DOHH2 (cell line): ENCODE results near the gene SMARCB1.

Source experiments
- H3F3A ChIP-seq: fragments of 200-600 bp; sonication (generic), shearing (Covaris generic); 2 replicates; pipeline ENCODE4 v1.6.0; 2016; ENCODE audit warnings: antibody characterized with exemption, mild to moderate bottlenecking; ENCODE audit not compliant: control insufficient read depth, insufficient read depth
- H3K27ac ChIP-seq: fragments of 200-600 bp; sonication (generic); 2 replicates; pipeline ENCODE4 v1.5.1; 2014; ENCODE audit warnings: low read depth, mild to moderate bottlenecking, low read length, moderate library complexity
- H3K27me3 ChIP-seq: fragments of 200-600 bp; sonication (generic); 2 replicates; pipeline ENCODE4 v1.6.1; 2014; ENCODE audit warnings: mild to moderate bottlenecking, low read length, mixed read lengths; ENCODE audit not compliant: control insufficient read depth
- H3K36me3 ChIP-seq: fragments of 200-600 bp; sonication (generic); 2 replicates; pipeline ENCODE4 v1.6.1; 2014; ENCODE audit warnings: mild to moderate bottlenecking, low read length, moderate library complexity, mixed read lengths; ENCODE audit not compliant: control insufficient read depth
- H3K4me1 ChIP-seq: fragments of 200-600 bp; sonication (generic); 2 replicates; pipeline ENCODE4 v1.6.1; 2014; ENCODE audit warnings: mild to moderate bottlenecking, low read length, mixed read lengths; ENCODE audit not compliant: control insufficient read depth
- H3K4me2 ChIP-seq: fragments of 200-600 bp; sonication (generic); 2 replicates; pipeline ENCODE4 v1.6.0; 2014; ENCODE audit warnings: mild to moderate bottlenecking, low read length, moderate library complexity
- H3K4me3 ChIP-seq: fragments of 200-600 bp; sonication (generic); 2 replicates; pipeline ENCODE4 v1.5.1; 2014; ENCODE audit warnings: mild to moderate bottlenecking, low read length, mixed read lengths
- H3K79me2 ChIP-seq: fragments of 200-600 bp; sonication (generic); 2 replicates; pipeline ENCODE4 v1.6.1; 2014; ENCODE audit warnings: mild to moderate bottlenecking, low read length, mixed read lengths; ENCODE audit not compliant: control insufficient read depth
- H3K9me2 ChIP-seq: fragments of 200-600 bp; sonication (generic); replicated peaks from 2 replicates; pipeline ENCODE4 v1.6.1; 2014; ENCODE audit warnings: mild to moderate bottlenecking, low read length, mixed read lengths; ENCODE audit not compliant: control insufficient read depth
- H3K9me3 ChIP-seq: fragments of 200-600 bp; sonication (generic); 2 replicates; pipeline ENCODE4 v1.6.1; 2014; ENCODE audit warnings: antibody characterized with exemption, low read length, mixed read lengths; ENCODE audit not compliant: control insufficient read depth, insufficient read depth
- H4K20me1 ChIP-seq: fragments of 200-600 bp; sonication (generic); 2 replicates; pipeline ENCODE4 v1.6.0; 2014; ENCODE audit warnings: low read depth, mild to moderate bottlenecking, antibody characterized with exemption, low read length, moderate library complexity; ENCODE audit not compliant: control insufficient read depth, insufficient read depth
- EZH2phosphoT487 ChIP-seq: fragments of 200-600 bp; sonication (generic); IDR thresholded peaks from 2 replicates; pipeline ENCODE4 v1.6.1; 2017; ENCODE audit warnings: borderline replicate concordance, mild to moderate bottlenecking, antibody characterized with exemption, low read length, moderate library complexity, mixed read lengths
- TF ChIP-seq, protein P1 (sequence below): fragments of 200-600 bp; sonication (generic); IDR thresholded peaks from one replicate; pipeline ENCODE4 v1.5.1; 2014; ENCODE audit warnings: antibody characterized with exemption, mild to moderate bottlenecking, low read depth, low read length; ENCODE audit not compliant: poor library complexity, severe bottlenecking

Gene SMARCB1

GRCh38 chr22:23769321-23769965, 17.3 kb upstream of the SMARCB1 start:
- no peaks in the 10 kb centered on the region for H3K9me2 ChIP-seq
- 0 out of 2 replicates have a peak overlapping the region, but pooled peaks have one; percentile 4 for H3K27ac ChIP-seq
- H3K4me3 ChIP-seq: peak overlapping the region; percentile 15; the same call in 1 of the 2 replicates
- peaks cover 4% of the 10 kb centered on the region; the same call in 1 of the 2 replicates for H3K27me3 ChIP-seq
- no peaks in the 10 kb centered on the region for H3K9me3 ChIP-seq
- peaks cover 39% of the 10 kb centered on the region for H3K79me2 ChIP-seq
- peaks cover 27% of the 10 kb centered on the region for H3K36me3 ChIP-seq
- peak overlapping the region; percentile 92 for H3K4me2 ChIP-seq
- no peaks in the 10 kb centered on the region for H3F3A ChIP-seq
- peaks cover 74% of the 10 kb centered on the region for H3K4me1 ChIP-seq
- TF ChIP-seq EZH2phosphoT487: no peak
- TF ChIP-seq, protein P1, sequence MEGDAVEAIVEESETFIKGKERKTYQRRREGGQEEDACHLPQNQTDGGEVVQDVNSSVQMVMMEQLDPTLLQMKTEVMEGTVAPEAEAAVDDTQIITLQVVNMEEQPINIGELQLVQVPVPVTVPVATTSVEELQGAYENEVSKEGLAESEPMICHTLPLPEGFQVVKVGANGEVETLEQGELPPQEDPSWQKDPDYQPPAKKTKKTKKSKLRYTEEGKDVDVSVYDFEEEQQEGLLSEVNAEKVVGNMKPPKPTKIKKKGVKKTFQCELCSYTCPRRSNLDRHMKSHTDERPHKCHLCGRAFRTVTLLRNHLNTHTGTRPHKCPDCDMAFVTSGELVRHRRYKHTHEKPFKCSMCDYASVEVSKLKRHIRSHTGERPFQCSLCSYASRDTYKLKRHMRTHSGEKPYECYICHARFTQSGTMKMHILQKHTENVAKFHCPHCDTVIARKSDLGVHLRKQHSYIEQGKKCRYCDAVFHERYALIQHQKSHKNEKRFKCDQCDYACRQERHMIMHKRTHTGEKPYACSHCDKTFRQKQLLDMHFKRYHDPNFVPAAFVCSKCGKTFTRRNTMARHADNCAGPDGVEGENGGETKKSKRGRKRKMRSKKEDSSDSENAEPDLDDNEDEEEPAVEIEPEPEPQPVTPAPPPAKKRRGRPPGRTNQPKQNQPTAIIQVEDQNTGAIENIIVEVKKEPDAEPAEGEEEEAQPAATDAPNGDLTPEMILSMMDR: no peak
- H4K20me1 ChIP-seq: no peaks in the 10 kb centered on the region

- no peak for TF ChIP-seq EZH2phosphoT487
- TF ChIP-seq, protein P1: no peak
- Histone ChIP-seq H3K79me2 (peaks cover 10% of the 10 kb centered on the region), H4K20me1 (no peaks in the 10 kb centered on the region), H3K4me1 (peaks cover 53% of the 10 kb centered on the region), H3K4me2 (peak overlapping the region; percentile 94), H3K4me3 (peak overlapping the region; percentile 72), H3K9me3 (no peaks in the 10 kb centered on the region), H3K27ac (no peak overlapping the region), H3F3A (no peaks in the 10 kb centered on the region), H3K36me3 (peaks cover under 1% of the 10 kb centered on the region), H3K9me2 (no peaks in the 10 kb centered on the region), H3K27me3 (peaks cover 4% of the 10 kb centered on the region; the same call in 1 of the 2 replicates)
Measured at GRCh38 chr22:23772315-23772648, 14.5 kb upstream of the SMARCB1 start.

- H3K9me3 ChIP-seq: no peaks in the 10 kb centered on the region
- H3K9me2 ChIP-seq: no peaks in the 10 kb centered on the region
- H3K27me3 ChIP-seq: peaks cover 4% of the 10 kb centered on the region; the same call in 1 of the 2 replicates
- H3K4me1 ChIP-seq: peaks cover 53% of the 10 kb centered on the region
- H3K36me3 ChIP-seq: no peaks in the 10 kb centered on the region
- peaks cover 4% of the 10 kb centered on the region for H3K79me2 ChIP-seq
- no peaks in the 10 kb centered on the region for H4K20me1 ChIP-seq
- H3K4me2 ChIP-seq: peak within 1 kb of the TSS; percentile 94
- TF ChIP-seq EZH2phosphoT487: no peak
- TF ChIP-seq, protein P1: peak; percentile 48
- peak within 1 kb of the TSS; percentile 72 for H3K4me3 ChIP-seq
- H3K27ac ChIP-seq: no peak within 1 kb of the TSS
- no peaks in the 10 kb centered on the region for H3F3A ChIP-seq
Measured at GRCh38 chr22:23772649-23773473, 13.9 kb upstream of the SMARCB1 start, which contains the start of gene MMP11. TSS of gene MMP11 (plus strand) at chr22:23772849. CDS start at chr22:23772871, 22 bp downstream.
